SKM-1 (cell line): ENCODE data around the gene WNK2.

Experiments
- DNase-seq: peaks from one replicate; lab custom pipeline; 2025; ENCODE audit not compliant: unreplicated experiment; lab: John Stamatoyannopoulos, UW

The WNK2 gene

GRCh38 chr9:93291536-93292287 lies 107.8 kb downstream of the WNK2 start:
- no peak for DNase-seq

- no peak for DNase-seq
These were observed 108.3 kb downstream of the WNK2 start for GRCh38 chr9:93292288-93292615.

- DNase-seq, result no peak
These were observed 108.9 kb downstream of the WNK2 start for GRCh38 chr9:93292664-93293328.

- DNase-seq, result no peak
These were observed 110.1 kb downstream of the WNK2 start for GRCh38 chr9:93294011-93294410.

- no peak for DNase-seq
These were observed 111.1 kb downstream of the WNK2 start for GRCh38 chr9:93295031-93295430.

GRCh38 chr9:93295456-93296076 lies 111.6 kb downstream of the WNK2 start:
- DNase-seq, result no peak

- DNase-seq, result no peak
These were observed 113.0 kb downstream of the WNK2 start for GRCh38 chr9:93296889-93297480.

- no peak for DNase-seq
These were observed 113.9 kb downstream of the WNK2 start for GRCh38 chr9:93297659-93298497.

- no peak for DNase-seq
These were observed 114.8 kb downstream of the WNK2 start for GRCh38 chr9:93298498-93299417.

GRCh38 chr9:93299418-93300174 lies 115.7 kb downstream of the WNK2 start:
- DNase-seq, result no peak

- DNase-seq, result no peak
These were observed 116.2 kb downstream of the WNK2 start for GRCh38 chr9:93300175-93300572.

- DNase-seq, result no peak
These were observed 116.7 kb downstream of the WNK2 start for GRCh38 chr9:93300585-93301081.

- no peak for DNase-seq
These were observed 117.4 kb downstream of the WNK2 start for GRCh38 chr9:93301291-93301811.

- DNase-seq, result no peak
These were observed 118.1 kb downstream of the WNK2 start for GRCh38 chr9:93301911-93302541.

- DNase-seq, result no peak
These were observed 118.8 kb downstream of the WNK2 start for GRCh38 chr9:93302586-93303257.

- no peak for DNase-seq
These were observed 119.4 kb downstream of the WNK2 start for GRCh38 chr9:93303258-93303771.

- no peak for DNase-seq
These were observed 120.1 kb downstream of the WNK2 start for GRCh38 chr9:93303806-93304573.
